GM23248 (cell line): ENCODE measurements around the gene FZD10. TPM values are rescaled to one million over a fixed set of nuclear protein-coding genes. Genes with fewer than 3 reads are reported as not detected.

ENCODE experiments used
- DNase-seq: peaks from one replicate; pipeline ENCODE4 v3.0.0-alpha.2; 2015
- H2AFZ ChIP-seq: fragments of 200-600 bp; sonication (generic); 2 replicates; pipeline ENCODE4 v1.6.1; 2016; ENCODE audit warnings: antibody characterized with exemption
- H3F3A ChIP-seq: fragments of 200-600 bp; sonication (generic); 2 replicates; pipeline ENCODE4 v1.6.1; 2016; ENCODE audit warnings: mild to moderate bottlenecking, antibody characterized with exemption, mixed run types; ENCODE audit not compliant: insufficient read depth
- H3K27ac ChIP-seq: fragments of 200-600 bp; sonication (generic); 2 replicates; pipeline ENCODE4 v1.5.1; 2016; ENCODE audit warnings: mild to moderate bottlenecking
- H3K27me3 ChIP-seq: fragments of 200-600 bp; sonication (generic); replicated peaks from 2 replicates; pipeline ENCODE4 v1.6.1; 2016; ENCODE audit warnings: mild to moderate bottlenecking; ENCODE audit not compliant: insufficient read depth
- H3K36me3 ChIP-seq: fragments of 200-600 bp; sonication (generic); 2 replicates; pipeline ENCODE4 v1.6.1; 2016; ENCODE audit warnings: low read depth, mild to moderate bottlenecking
- H3K4me1 ChIP-seq: fragments of 200-600 bp; sonication (generic); 2 replicates; pipeline ENCODE4 v1.6.1; 2016; ENCODE audit warnings: mild to moderate bottlenecking; ENCODE audit not compliant: insufficient read depth
- H3K4me2 ChIP-seq: fragments of 200-600 bp; sonication (generic); one replicate; pipeline ENCODE4 v1.6.1; 2016; ENCODE audit warnings: mild to moderate bottlenecking; ENCODE audit not compliant: unreplicated experiment
- H3K4me3 ChIP-seq: fragments of 200-600 bp; sonication (generic); 2 replicates; pipeline ENCODE4 v1.5.1; 2016; ENCODE audit warnings: mild to moderate bottlenecking
- H3K79me2 ChIP-seq: fragments of 200-600 bp; sonication (generic); 2 replicates; pipeline ENCODE4 v1.6.1; 2016; ENCODE audit warnings: mild to moderate bottlenecking; ENCODE audit not compliant: insufficient read depth
- H3K9ac ChIP-seq: fragments of 200-600 bp; sonication (generic); 2 replicates; pipeline ENCODE4 v1.6.1; 2016; ENCODE audit warnings: mild to moderate bottlenecking
- H3K9me2 ChIP-seq: fragments of 200-600 bp; sonication (generic); 2 replicates; pipeline ENCODE4 v1.6.1; 2016; ENCODE audit warnings: mixed run types, mild to moderate bottlenecking, moderate library complexity; ENCODE audit not compliant: insufficient read depth
- H3K9me3 ChIP-seq: fragments of 200-600 bp; sonication (generic); one replicate; pipeline ENCODE4 v1.6.1; 2017; ENCODE audit warnings: low read depth
- H4K20me1 ChIP-seq: fragments of 200-600 bp; sonication (generic); 2 replicates; pipeline ENCODE4 v1.6.0; 2016; ENCODE audit not compliant: insufficient read depth
- EZH2 ChIP-seq: fragments of 200-600 bp; sonication (generic); IDR thresholded peaks from 2 replicates; pipeline ENCODE4 v1.6.1; 2018; ENCODE audit warnings: antibody characterized with exemption, mild to moderate bottlenecking; ENCODE audit not compliant: insufficient read depth, poor library complexity, severe bottlenecking
- EZH2phosphoT487 ChIP-seq: fragments of 200-600 bp; sonication (generic); IDR thresholded peaks from 2 replicates; pipeline ENCODE4 v1.6.1; 2018; ENCODE audit warnings: antibody characterized with exemption, moderate library complexity, mild to moderate bottlenecking, low read depth; ENCODE audit not compliant: insufficient read depth
- WGBS, 2 experiments: methylation state at CpG; one replicate each; pipeline ENCODE4 v1.1.6; 2015 to 2017; ENCODE audit warnings: low lambda C conversion rate in 2 of 2, low coverage in 1 of 2; ENCODE audit errors: missing lambda C conversion rate in 2 of 2; 5-methylcytosine and 5-hydroxymethylcytosine counted together
- in situ Hi-C: fragments of 300-500 bp; cut with MboI; formaldehyde crosslinking; loops from 2 replicates; pipeline ENCODE4 v1.15.0; 2020
- polyA plus RNA-seq: library from polyadenylated mRNA; unstranded; fragments of >200 nt; fragmentation: Nextera tagmentation; extraction: Ambion mirVana; gene quantifications from 2 replicates; pipeline ENCODE4 v1.2.1, GENCODE V29; 2016
- total RNA-seq: library from RNA; depleted of rRNA; stranded (reverse); fragments of >200 nt; shearing (Covaris generic); gene quantifications from 2 replicates; pipeline ENCODE4 v1.2.3, GENCODE V29; 2014

Gene FZD10
- total and polyA plus RNA-seq, 2 experiments from 2014 or later = not detected

GRCh38 chr12:130161261-130162243 lies 712 bp upstream of the FZD10 start:
- Histone ChIP-seq H3F3A (no peaks in the 10 kb centered on the region), H3K36me3 (no peaks in the 10 kb centered on the region), H2AFZ (0 out of 2 replicates have a peak overlapping the region, but pooled peaks have one; percentile 48), H3K9me3 (no peaks in the 10 kb centered on the region), H3K79me2 (no peaks in the 10 kb centered on the region), H4K20me1 (no peaks in the 10 kb centered on the region), H3K27me3 (peaks cover 16% of the 10 kb centered on the region), H3K4me3 (0 out of 2 replicates have a peak overlapping the region, but pooled peaks have one; percentile 32), H3K27ac (no peak overlapping the region), H3K4me2 (peak overlapping the region; percentile 12), H3K9me2 (no peaks in the 10 kb centered on the region), H3K4me1 (no peaks in the 10 kb centered on the region), H3K9ac (no peak overlapping the region)
- WGBS, 2 experiments = 1 to 4% methylated on average over 38 to 72 of the region's 87 CpGs
- no peak for TF ChIP-seq EZH2phosphoT487
- TF ChIP-seq EZH2 = no peak
- peak; percentile 12 for DNase-seq
- in situ Hi-C loops = no loop called here

GRCh38 chr12:130162745-130163460 lies 639 bp downstream of the FZD10 start:
- in situ Hi-C loops = no loop called here
- Histone ChIP-seq H3K27ac (no peak overlapping the region), H3K4me2 (peak overlapping the region; percentile 61), H3K4me3 (peak overlapping the region; percentile 57), H3K36me3 (no peaks in the 10 kb centered on the region), H3K9me2 (no peaks in the 10 kb centered on the region), H4K20me1 (no peaks in the 10 kb centered on the region), H3K79me2 (no peaks in the 10 kb centered on the region), H3K4me1 (no peaks in the 10 kb centered on the region), H3F3A (no peaks in the 10 kb centered on the region), H2AFZ (no peak overlapping the region), H3K9ac (no peak overlapping the region), H3K27me3 (peaks cover 16% of the 10 kb centered on the region), H3K9me3 (no peaks in the 10 kb centered on the region)
- no peak for DNase-seq
- TF ChIP-seq EZH2phosphoT487 = no peak
- TF ChIP-seq EZH2 = no peak
- WGBS, 2 experiments = 10 to 13% methylated on average over 51 to 68 of the region's 78 CpGs

GRCh38 chr12:130163461-130164215 lies 1.4 kb downstream of the FZD10 start:
- no peak overlapping the region for H3K4me3 ChIP-seq
- H3K4me2 ChIP-seq = no peak overlapping the region
- no peak overlapping the region for H2AFZ ChIP-seq
- DNase-seq = no peak
- H4K20me1 ChIP-seq = no peaks in the 10 kb centered on the region
- H3K4me1 ChIP-seq = no peaks in the 10 kb centered on the region
- no peaks in the 10 kb centered on the region for H3K9me2 ChIP-seq
- H3K27ac ChIP-seq = no peak overlapping the region
- no peaks in the 10 kb centered on the region for H3F3A ChIP-seq
- H3K9ac ChIP-seq = no peak overlapping the region
- in situ Hi-C loops = no loop called here
- TF ChIP-seq EZH2 (no peak), EZH2phosphoT487 (no peak)
- peaks cover 16% of the 10 kb centered on the region for H3K27me3 ChIP-seq
- H3K9me3 ChIP-seq = no peaks in the 10 kb centered on the region
- no peaks in the 10 kb centered on the region for H3K36me3 ChIP-seq
- no peaks in the 10 kb centered on the region for H3K79me2 ChIP-seq
- 67 to 69% methylated on average over 55 to 56 of the region's 71 CpGs for WGBS, 2 experiments

- H3K4me1 ChIP-seq = no peaks in the 10 kb centered on the region
- 90 to 95% methylated on average over 18 of the region's 18 CpGs for WGBS, 2 experiments
- DNase-seq = no peak
- H3K9me3 ChIP-seq = no peaks in the 10 kb centered on the region
- no peak for TF ChIP-seq EZH2phosphoT487
- no peak for TF ChIP-seq EZH2
- no peaks in the 10 kb centered on the region for H3K9me2 ChIP-seq
- H4K20me1 ChIP-seq = no peaks in the 10 kb centered on the region
- no peaks in the 10 kb centered on the region for H3K36me3 ChIP-seq
- no peaks in the 10 kb centered on the region for H3F3A ChIP-seq
- in situ Hi-C loops = no loop called here
- no peak overlapping the region for H2AFZ ChIP-seq
- H3K4me2 ChIP-seq = no peak overlapping the region
- no peak overlapping the region for H3K9ac ChIP-seq
- H3K27ac ChIP-seq = no peak overlapping the region
- H3K27me3 ChIP-seq = peaks cover 16% of the 10 kb centered on the region
- no peak overlapping the region for H3K4me3 ChIP-seq
- H3K79me2 ChIP-seq = no peaks in the 10 kb centered on the region
Observed at GRCh38 chr12:130164216-130164542, 1.9 kb downstream of the FZD10 start.
